DLD1 (cell line): Measurements from ENCODE around the gene GLB1L.
"Not testable (repeated sequence)": the region's sequence is repeated elsewhere in the genome, so short reads cannot be mapped to it uniquely, and the experiment has no call there.

Experiments
- in situ Hi-C: cut with HindIII; loops from 2 replicates; pipeline ENCODE4 v1.10.0; 2017; ENCODE audit warnings: low sequenced_read_pairs

GLB1L gene

DNA sequence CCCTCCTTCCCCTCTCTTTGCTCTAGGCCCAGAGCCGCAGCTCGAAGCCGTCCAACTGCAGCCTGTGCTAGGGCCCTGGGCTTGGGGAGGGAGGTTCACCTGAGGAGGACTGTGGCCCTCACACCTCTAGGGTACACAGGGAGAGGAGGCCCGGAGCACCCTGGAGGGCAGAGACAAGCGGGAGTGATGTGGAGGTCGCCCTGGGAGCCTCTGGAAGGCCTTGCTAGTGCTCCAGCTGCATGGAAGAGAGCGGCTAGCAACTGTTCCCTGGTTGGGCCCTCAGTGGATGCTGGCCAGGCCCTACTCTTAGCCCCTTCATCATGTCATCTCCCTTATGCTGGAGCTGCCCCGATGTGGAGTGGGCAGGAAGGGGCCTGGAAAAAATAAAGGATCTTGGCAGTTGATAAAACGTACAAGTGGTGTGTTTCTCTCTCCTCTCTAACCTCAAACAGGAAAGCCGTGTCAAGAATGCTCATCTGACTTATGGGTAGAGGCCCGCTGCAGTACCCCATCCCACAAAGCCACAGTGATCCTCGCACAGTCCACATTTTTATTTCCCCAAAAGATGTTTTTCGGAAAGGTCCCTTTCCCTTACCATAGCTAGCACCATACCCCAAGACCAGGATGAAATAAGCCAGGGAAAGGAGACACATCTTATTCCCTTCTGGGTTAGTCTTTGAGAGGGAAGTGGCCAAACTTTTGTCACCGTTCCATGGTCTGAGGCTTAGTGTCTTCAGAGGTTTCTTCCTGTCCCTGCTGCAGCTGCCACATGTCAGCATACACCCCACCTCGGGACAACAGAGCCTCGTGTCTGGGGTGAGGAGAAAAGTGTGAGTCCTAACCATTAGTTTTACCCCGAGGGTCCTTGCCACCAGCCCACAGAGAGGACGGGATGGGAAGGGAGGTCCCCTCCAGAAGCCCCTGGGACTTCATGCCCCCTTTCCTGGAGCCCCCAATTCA, 35.7 kb downstream of the GLB1L start:
- in situ Hi-C loops: no loop called here

DNA sequence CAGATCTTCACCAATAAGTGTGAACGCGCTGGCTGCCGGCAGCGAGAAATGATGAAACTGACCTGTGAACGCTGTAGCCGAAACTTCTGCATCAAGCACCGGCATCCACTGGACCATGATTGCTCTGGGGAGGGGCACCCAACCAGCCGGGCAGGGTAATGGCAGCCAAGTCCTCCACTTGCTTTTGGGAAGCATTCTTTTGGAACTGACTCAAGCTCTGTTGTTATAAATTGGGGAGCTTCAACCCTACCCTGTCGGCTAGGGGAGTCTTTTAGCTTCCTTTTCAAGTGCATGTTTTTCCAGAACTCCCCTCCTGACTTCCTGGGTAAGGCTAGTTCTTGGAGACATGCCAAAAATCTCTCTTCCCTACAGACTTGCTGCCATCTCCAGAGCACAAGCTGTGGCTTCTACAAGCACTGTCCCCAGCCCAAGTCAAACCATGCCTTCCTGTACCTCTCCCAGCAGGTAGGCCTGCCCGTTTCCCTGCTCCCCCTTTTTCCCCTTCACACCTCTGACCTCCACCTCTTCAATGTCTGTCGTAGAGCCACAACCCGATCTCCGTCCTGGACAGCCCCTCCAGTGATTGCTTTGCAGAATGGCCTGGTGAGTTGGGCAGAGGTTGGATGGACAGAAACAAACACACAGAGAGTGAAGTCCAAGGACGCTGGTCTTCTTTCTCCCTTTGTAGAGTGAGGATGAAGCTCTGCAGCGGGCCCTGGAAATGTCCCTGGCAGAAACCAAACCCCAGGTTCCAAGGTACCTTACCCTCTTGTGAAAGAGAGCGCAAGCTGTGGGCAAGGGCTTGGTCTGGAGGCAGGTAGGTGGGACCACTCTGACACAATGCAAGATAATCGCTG, 37.1 kb downstream of the GLB1L start:
- in situ Hi-C loops: no loop called here

DNA sequence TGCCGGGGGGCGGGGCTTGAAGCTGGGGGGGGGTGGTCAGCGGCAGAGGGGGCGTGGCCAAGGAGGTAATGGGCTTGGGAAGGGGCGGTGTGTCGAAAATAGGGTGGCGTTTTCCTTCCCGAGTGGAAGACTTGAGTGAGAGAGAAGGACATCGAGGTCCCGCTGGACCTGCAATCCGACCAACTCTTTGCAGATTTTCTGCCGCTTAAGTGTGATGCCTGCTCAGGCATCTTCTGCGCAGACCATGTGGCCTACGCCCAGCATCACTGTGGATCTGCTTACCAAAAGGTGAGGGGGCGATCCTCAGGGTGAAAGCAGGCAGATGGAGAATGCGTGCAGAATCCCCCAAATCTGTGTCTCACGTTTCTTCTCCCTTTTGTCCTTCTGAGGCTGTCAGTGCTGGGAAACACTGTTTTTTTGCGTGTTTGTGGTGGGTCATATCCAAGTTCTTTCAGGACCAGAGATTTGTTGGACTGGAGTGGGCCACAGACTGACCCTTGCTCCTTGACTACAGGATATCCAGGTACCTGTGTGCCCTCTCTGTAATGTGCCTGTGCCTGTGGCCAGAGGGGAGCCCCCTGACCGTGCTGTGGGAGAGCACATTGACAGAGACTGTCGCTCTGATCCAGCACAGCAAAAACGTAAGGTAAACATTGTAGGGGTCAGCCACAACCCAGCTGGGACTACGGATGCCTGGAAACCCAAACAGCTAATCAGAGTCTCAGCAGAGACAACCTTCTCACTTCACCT, 37.9 kb downstream of the GLB1L start:
- in situ Hi-C loops: no loop called here

DNA sequence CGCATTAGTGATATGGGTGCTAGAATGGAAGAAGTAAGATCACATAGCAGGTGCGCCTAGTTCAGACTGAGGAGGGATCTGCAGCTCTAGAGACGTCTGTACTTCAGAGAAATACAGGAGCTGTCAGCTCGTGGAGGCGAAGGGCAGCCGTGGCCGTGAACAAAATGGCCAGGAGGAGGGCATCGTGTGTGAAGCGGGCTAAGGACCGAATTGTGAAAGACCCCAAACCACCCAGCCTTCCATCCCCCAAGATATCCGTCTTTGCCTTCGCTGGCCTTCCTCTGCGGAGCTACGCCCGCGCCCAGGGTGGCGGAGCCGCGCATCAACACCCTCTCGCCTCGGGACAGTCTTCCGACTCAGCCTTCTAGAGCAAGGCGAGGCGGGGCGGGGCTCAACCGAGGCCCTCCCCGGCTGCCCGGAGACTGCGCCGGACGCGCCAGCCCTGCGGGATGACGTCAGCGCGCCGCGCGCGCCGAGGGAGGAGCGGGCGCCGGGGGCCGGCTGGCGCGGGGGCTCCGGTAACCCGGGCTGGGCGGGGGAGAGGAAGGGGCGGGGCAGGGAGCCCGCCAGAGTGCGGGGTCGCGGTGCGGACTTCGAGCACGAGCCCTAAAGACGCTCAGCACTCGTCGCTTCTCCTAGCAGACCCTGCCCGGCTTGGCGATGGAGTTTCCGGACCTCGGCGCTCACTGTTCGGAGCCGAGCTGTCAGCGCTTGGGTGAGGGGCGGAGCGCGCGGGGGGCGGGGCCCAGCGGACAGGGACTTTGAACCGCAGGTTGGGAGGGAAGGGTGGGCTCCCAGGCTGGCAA, 38.7 kb downstream of the GLB1L start, which contains the start of gene ZFAND2B:
Gene ZFAND2B (plus strand): TSS at position 455 of the 806 bp plus-strand sequence. CDS start 206 bp downstream, at position 661.
- in situ Hi-C loops: no loop called here

DNA sequence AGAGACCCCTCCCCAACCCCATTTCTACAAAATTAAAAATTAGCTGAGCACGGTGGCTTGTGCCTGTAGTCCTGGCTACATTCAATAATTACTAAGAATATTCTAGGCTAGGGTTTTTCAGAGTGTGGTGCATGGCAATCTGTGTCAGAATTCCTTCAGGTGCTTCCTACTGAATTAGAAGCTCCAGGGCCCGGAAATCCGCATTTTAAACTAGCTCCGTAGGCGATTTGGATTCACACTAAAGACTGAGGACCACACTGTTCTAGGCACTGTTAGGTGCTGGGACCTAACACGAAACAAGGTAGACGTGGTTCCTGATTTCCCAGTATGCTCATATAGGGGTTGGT, 39.3 kb downstream of the GLB1L start:
- in situ Hi-C loops: no loop called here

DNA sequence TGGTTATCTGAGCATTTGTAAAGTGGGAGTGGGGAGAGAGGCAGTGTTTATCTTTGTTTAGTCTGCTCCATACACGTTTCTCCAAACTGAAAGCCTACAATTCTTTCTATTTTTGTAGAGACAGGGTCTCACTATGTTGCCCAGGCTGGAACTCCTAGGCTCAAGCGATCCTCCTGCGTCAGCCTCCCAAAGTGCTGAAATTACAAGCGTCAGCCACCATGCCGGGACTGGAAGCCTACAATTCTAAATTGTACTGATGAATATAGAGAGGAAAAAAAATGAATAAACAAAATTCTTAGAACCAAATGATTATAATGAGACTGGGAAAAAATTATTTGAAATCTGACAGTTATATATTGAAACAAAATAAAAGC, 40.1 kb downstream of the GLB1L start:
- in situ Hi-C loops: no loop called here

DNA sequence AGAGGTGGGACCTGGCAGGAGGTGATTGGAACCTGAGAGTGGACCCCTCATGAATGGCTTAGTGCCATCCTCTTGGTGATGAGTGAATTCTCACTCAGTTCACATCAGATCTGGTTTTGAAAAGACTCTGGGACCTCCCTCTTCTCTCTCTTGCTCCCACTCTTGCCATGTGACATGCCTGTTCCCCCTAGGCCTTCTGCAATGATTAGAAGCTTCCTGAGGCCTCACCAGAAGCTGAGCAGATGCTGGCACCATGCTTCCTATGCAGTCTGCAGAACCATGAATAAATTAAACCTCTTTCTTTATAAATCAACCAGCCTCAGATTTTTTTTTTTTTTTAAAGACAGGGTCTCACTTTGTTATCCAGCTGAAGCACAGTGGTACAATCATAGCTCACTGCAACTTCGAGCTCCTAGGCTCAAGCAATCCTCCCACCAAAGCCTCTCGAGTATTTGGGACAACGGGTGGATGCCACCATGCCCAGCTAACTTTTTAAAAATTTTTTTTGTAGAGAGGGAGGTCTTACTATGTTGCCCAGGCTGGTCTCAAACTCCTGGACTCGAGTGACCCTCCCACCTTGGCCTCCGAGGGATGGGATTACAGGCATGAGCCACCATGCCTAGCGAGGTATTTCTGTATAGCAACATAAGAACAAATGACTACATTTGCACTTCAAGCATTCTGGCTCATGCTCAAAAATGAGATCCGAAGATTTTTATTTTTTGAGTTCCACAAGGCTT, 40.6 kb downstream of the GLB1L start:
- in situ Hi-C loops: no loop called here

DNA sequence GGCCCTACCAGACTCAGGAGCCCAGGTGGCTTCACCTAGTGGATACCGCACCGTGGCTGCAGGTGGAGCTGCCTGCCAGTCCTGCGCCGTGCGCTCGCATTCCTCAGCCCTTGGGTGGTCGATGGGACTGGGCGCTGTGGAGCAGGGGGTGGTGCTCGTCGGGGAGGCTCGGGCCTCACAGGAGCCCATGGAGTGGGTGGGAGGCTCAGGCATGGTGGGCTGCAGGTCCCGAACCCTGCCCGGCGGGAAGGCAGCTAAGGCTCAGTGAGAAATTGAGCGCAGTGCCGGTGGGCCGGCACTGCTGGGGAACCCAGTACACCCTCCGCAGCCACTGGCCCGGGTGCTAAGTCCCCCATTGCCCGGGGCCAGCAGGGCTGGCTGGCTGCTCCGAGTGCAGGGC, 43.9 kb downstream of the GLB1L start:
- in situ Hi-C loops: not testable (repeated sequence)

DNA sequence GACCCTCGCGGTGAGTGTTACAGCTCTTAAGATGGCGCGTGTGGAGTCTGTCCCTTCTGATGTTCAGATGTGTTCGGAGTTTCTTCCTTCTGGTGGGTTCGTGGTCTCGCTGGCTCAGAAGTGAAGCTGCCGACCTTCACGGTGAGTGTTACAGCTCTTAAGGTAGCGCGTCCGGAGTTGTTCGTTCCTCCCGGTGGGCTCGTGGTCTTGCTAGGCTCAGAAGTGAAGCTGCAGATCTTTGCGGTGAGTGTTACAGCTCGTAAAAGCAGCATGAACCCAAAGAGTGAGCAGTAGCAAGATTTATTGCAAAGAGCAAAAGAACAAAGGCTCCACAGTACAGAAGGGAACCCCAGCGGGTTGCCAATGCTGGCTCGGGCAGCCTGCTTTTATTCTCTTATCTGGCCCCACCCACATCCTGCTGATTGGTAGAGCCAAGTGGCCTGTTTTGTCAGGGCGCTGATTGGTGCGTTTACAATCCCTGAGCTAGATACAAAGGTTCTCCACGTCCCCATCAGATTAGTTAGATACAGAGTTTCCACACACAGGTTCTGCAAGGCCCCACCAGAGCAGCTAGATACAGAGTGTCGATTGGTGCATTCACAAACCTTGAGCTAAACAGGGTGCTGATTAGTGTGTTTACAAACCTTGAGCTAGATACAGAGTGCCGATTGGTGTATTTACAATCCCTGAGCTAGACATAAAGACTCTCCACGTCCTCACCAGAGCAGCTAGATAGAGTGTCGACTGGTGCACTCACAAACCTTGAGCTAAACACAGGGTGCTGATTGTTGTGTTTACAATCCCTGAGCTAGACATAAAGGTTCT, 44.5 kb downstream of the GLB1L start:
- in situ Hi-C loops: not testable (repeated sequence)

DNA sequence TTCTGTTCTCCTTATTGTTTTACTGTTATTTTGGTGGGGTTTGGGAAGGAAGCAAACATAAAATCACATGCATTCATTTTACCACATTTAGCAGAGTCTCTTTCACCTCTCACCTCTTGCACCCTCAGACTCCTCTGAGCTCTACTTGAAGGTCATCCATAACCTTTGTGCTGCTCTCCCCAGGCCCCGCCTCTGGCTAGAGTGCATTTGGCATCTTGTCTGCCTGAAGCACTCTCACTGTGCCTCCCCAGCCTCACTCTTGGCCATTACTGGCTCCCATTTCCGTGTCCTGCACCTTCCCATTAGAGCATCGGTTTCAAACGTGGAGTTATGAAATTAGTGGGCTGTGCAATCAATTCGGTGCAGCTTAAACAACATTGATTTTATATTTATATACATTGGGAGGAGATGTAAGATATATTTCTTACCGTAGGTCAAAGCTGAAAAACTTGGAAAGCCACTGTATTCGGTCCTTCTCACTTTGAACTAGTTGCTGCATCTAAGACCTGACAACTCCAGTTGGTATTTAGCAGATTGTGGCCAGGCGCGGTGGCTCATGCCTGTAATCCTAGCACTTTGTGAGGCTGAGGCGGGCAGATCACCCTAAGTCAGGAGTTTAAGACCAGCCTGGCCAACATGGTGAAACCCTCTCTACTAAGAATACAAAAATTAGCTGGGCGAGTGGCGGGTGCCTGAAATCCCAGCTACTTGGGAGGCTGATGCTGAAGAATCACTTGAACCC, 45.6 kb downstream of the GLB1L start:
- in situ Hi-C loops: no loop called here

DNA sequence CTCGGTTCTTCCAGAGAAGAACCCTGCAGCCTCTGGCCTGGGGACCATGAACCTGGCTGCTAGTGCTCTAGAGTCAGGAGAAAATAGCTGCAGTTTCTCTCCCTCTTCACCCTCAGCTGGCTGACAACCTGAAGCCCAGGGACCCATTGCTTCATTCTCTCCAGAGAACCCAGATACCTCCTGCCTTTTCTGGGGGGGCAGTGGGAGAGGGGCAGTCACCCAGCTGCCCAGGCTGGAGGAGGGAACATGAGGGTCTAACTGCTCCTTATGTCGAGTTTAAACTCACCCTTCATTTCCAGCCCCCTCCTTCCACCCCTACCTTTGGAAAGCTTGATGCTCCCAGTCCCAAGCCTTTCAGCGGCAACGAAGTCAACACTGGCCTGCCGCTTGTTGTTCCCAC, 46.3 kb downstream of the GLB1L start:
- in situ Hi-C loops: no loop called here

DNA sequence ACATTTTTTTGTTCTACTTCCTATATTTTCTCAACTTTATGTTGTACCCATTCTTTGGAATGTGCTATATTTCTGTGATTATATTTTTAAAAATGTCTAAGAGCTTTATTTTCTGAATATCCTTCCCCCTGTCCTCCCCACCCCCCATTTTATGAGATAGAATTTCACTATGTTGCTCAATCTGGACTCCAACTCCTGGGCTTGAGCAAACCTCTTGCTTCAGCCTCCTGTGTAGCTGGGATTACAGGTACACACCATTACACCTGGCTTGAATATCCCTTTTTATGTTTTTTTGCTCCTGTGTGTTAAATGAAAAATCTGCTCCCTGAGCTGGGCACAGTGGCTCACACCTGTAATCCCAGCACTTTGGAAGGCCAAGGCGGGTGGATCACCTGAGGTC, 47.9 kb downstream of the GLB1L start:
- in situ Hi-C loops: no loop called here

DNA sequence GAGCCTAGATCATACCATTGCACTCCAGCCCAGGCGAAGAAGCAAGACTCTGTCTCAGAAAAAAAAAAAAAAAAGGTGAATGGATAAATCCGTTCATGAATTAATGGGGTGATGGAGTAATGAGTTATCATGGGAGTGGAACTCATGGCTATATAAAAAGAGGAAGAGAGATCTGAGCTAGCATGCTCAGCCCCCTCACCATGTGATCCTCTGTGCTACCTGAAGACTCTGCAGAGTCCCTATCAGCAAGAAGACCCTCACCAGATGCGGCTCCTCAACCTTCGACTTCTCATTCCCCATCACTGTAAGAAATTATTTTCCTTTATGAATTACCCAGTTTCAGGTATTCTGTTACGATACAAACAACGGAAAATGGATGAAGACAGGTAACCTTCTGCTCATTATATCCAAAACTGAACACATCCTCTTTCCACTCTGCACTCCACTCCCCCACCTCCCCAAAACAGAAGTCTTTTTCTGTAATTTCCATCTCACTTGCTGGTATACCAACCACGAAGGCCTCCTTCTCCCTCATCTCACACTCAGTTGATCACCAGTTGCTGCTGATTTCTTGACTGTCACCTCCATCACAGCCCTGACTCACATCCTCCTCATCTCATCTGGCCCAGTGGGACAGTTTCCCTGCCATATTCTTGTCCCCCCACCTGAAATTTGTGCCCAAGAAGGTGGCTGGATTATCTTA, 58.3 kb downstream of the GLB1L start:
- in situ Hi-C loops: no loop called here
